NOMO-1 (cell line): ENCODE data around the gene SELENOH.
A peak's percentile ranks its signal among the peaks of the same experiment; 100 is the strongest.

Experiments used
- DNase-seq, 2 experiments: peaks; one replicate each; lab custom pipeline; 2025; ENCODE audit not compliant: unreplicated experiment in 2 of 2; lab: John Stamatoyannopoulos, UW

The SELENOH gene

GRCh38 chr11:57745206-57745605 is 3.9 kb downstream of the SELENOH start:
- no peak for DNase-seq

GRCh38 chr11:57746920-57747319 is 5.6 kb downstream of the SELENOH start:
- DNase-seq, result no peak

GRCh38 chr11:57751176-57751575 is 9.9 kb downstream of the SELENOH start:
- no peak for DNase-seq

GRCh38 chr11:57751676-57752253 is 10.5 kb downstream of the SELENOH start, which contains the start of gene BTBD18:
BTBD18 (minus strand) TSS chr11:57751819; CDS start chr11:57751188, 631 bp downstream.
- no peak for DNase-seq

- DNase-seq, result no peak
These were observed 11.7 kb downstream of the SELENOH start for GRCh38 chr11:57752954-57753353.

- no peak for DNase-seq
These were observed 16.9 kb downstream of the SELENOH start for GRCh38 chr11:57758174-57758573.

GRCh38 chr11:57761301-57762234 is 20.3 kb downstream of the SELENOH start, which contains the start of gene CTNND1:
CTNND1 (plus strand) TSS chr11:57761802; CDS start chr11:57791479, 29,677 bp downstream.
- no peak for DNase-seq

- no peak for DNase-seq
These were observed 21.1 kb downstream of the SELENOH start for GRCh38 chr11:57762235-57762861.

- no peak for DNase-seq
These were observed 22.3 kb downstream of the SELENOH start for GRCh38 chr11:57763568-57763967.

GRCh38 chr11:57764021-57764420 is 22.7 kb downstream of the SELENOH start:
- no peak for DNase-seq

GRCh38 chr11:57764566-57764965 is 23.3 kb downstream of the SELENOH start:
- no peak for DNase-seq

GRCh38 chr11:57764972-57765371 is 23.7 kb downstream of the SELENOH start:
- no peak for DNase-seq

GRCh38 chr11:57770793-57771192 is 29.5 kb downstream of the SELENOH start:
- peak in 1 of 2 experiments; percentile 11 for DNase-seq

GRCh38 chr11:57771365-57771764 is 30.1 kb downstream of the SELENOH start:
- no peak for DNase-seq

- DNase-seq, result no peak
These were observed 31.3 kb downstream of the SELENOH start for GRCh38 chr11:57772562-57772961.

- DNase-seq, result no peak
These were observed 31.8 kb downstream of the SELENOH start for GRCh38 chr11:57773026-57773598.

- no peak for DNase-seq
These were observed 34.2 kb downstream of the SELENOH start for GRCh38 chr11:57775491-57775890.

- DNase-seq, result no peak
These were observed 34.8 kb downstream of the SELENOH start for GRCh38 chr11:57776031-57776521.

GRCh38 chr11:57776577-57777210 is 35.4 kb downstream of the SELENOH start:
- no peak for DNase-seq

GRCh38 chr11:57777969-57778317 is 36.7 kb downstream of the SELENOH start:
- no peak for DNase-seq
